SK-N-SH (cell line): ENCODE data around the gene SST. TPM values are rescaled to one million over a fixed set of nuclear protein-coding genes. Genes with fewer than 3 reads are reported as not detected.

Experiments
- CTCF ChIA-PET: fragments of 300-600, 350-600 bp; formaldehyde crosslinking; extraction: SDS; loops from one replicate; lab custom pipeline; 2021; lab: Yijun Ruan, JAX
- POLR2A ChIA-PET: fragments of 350-600 bp; sonication (Branson Sonifier 250); formaldehyde crosslinking; extraction: SDS; loops from one replicate; lab custom pipeline; 2020; ENCODE audit warnings: antibody characterized with exemption, inconsistent platforms; lab: Yijun Ruan, JAX
- DNase-seq: peaks from one replicate; pipeline ENCODE4 v3.0.0; 2012
- H2AFZ ChIP-seq: fragments of 200-600 bp; sonication (generic); 2 replicates; pipeline ENCODE4 v1.8.1; 2016; ENCODE audit warnings: antibody characterized with exemption, mild to moderate bottlenecking, low read depth
- H3F3A ChIP-seq: fragments of 200-600 bp; sonication (generic); replicated peaks from 2 replicates; pipeline ENCODE3; 2016; ENCODE audit warnings: antibody characterized with exemption, mild to moderate bottlenecking; ENCODE audit not compliant: insufficient read depth
- H3K27ac ChIP-seq, 2 experiments: fragments of 200-500 bp in 1 of 2; fragments of 200-600 bp in 1 of 2; sonication (Bioruptor generic) in 1 of 2; sonication (generic), shearing (Covaris generic) in 1 of 2; 2 replicates each; pipeline versions ENCODE4 v1.5.1 to v1.6.1; 2014 to 2016; ENCODE audit warnings: low read depth in 2 of 2, inconsistent platforms in 1 of 2, low read length in 1 of 2, mild to moderate bottlenecking in 1 of 2, mixed read lengths in 1 of 2
- H3K27me3 ChIP-seq: fragments of 200-600 bp; sonication (generic), shearing (Covaris generic); 2 replicates; pipeline ENCODE4 v1.6.1; 2016; ENCODE audit warnings: mixed run types; ENCODE audit not compliant: insufficient read depth
- H3K36me3 ChIP-seq, 2 experiments: fragments of 200-500 bp in 1 of 2; fragments of 200-600 bp in 1 of 2; sonication (Bioruptor generic) in 1 of 2; sonication (generic) in 1 of 2; replicated peaks in 1 of 2; 2 replicates each; pipeline versions ENCODE3 to v1.5.1; 2014 to 2016; ENCODE audit warnings: low read length in 1 of 2, mild to moderate bottlenecking in 1 of 2; ENCODE audit not compliant: insufficient read depth in 2 of 2, control insufficient read depth in 1 of 2
- H3K4me1 ChIP-seq, 2 experiments: fragments of 200-500 bp in 1 of 2; fragments of 200-600 bp in 1 of 2; sonication (Bioruptor generic) in 1 of 2; sonication (generic), shearing (Covaris generic) in 1 of 2; 2 replicates each; pipeline versions ENCODE4 v1.5.1 to v1.6.1; 2014 to 2016; ENCODE audit warnings: low read depth in 1 of 2, low read length in 1 of 2, mixed run types in 1 of 2; ENCODE audit not compliant: insufficient read depth in 2 of 2, control insufficient read depth in 1 of 2
- H3K4me2 ChIP-seq: fragments of 200-600 bp; sonication (generic), shearing (Covaris generic); 2 replicates; pipeline ENCODE4 v1.6.1; 2017; ENCODE audit warnings: mixed run types
- H3K4me3 ChIP-seq, 2 experiments: fragments of 200-500 bp in 1 of 2; fragments of 200-600 bp in 1 of 2; sonication (Bioruptor generic) in 1 of 2; sonication (generic), shearing (Covaris generic) in 1 of 2; 2 replicates each; pipeline versions ENCODE4 v1.5.1 to v1.8.1; 2014 to 2016; ENCODE audit warnings: low read depth in 2 of 2, inconsistent platforms in 1 of 2, low read length in 1 of 2, mild to moderate bottlenecking in 1 of 2, mixed read lengths in 1 of 2, moderate library complexity in 1 of 2
- H3K79me2 ChIP-seq: fragments of 200-600 bp; sonication (generic); 2 replicates; pipeline ENCODE4 v1.8.1; 2017; ENCODE audit warnings: mild to moderate bottlenecking; ENCODE audit not compliant: insufficient read depth
- H3K9ac ChIP-seq: fragments of 200-600 bp; sonication (generic); 2 replicates; pipeline ENCODE4 v1.6.1; 2017; ENCODE audit warnings: mixed run types
- H3K9me2 ChIP-seq: fragments of 200-600 bp; sonication (generic); 2 replicates; pipeline ENCODE4 v1.6.1; 2017; ENCODE audit warnings: mixed run types
- H3K9me3 ChIP-seq: fragments of 200-600 bp; sonication (generic); 2 replicates; pipeline ENCODE4 v1.6.1; 2017; ENCODE audit warnings: mixed run types, mild to moderate bottlenecking, moderate library complexity
- H4K20me1 ChIP-seq: fragments of 200-600 bp; sonication (generic); 2 replicates; pipeline ENCODE4 v1.6.1; 2017; ENCODE audit warnings: mild to moderate bottlenecking, mixed run types; ENCODE audit not compliant: insufficient read depth
- CHD2 ChIP-seq: fragments of 150-350 bp; IDR thresholded peaks from 2 replicates; pipeline ENCODE4 v1.6.1; 2018; ENCODE audit warnings: low read length; ENCODE audit not compliant: partially characterized antibody
- CTCF ChIP-seq: fragments of 200-600 bp; sonication (generic); IDR thresholded peaks from 2 replicates; pipeline ENCODE4 v1.6.1; 2017; ENCODE audit warnings: antibody characterized with exemption, mild to moderate bottlenecking, moderate library complexity
- ELF1 ChIP-seq: IDR thresholded peaks from 2 replicates; pipeline ENCODE4 v1.4.0; 2012
- FOXJ3 ChIP-seq: sonication (generic); formaldehyde crosslinking; IDR thresholded peaks from 2 replicates; pipeline ENCODE4 v1.5.1; 2020; ENCODE audit warnings: mild to moderate bottlenecking, missing genetic modification reagents
- FOXM1 ChIP-seq: IDR thresholded peaks from 2 replicates; pipeline ENCODE4 v1.4.0; 2012; ENCODE audit warnings: low read depth, mild to moderate bottlenecking
- GABPA ChIP-seq: IDR thresholded peaks from 2 replicates; pipeline ENCODE4 v1.4.0; 2012; ENCODE audit warnings: low read depth, mild to moderate bottlenecking
- GATA2 ChIP-seq: sonication (generic); formaldehyde crosslinking; IDR thresholded peaks from 2 replicates; pipeline ENCODE4 v1.5.0; 2020; ENCODE audit warnings: mild to moderate bottlenecking, missing genetic modification reagents
- IRF3 ChIP-seq: fragments of 150-350 bp; IDR thresholded peaks from 2 replicates; pipeline ENCODE4 v1.6.1; 2016; ENCODE audit warnings: mild to moderate bottlenecking, low read depth, low read length
- MAX ChIP-seq: IDR thresholded peaks from 2 replicates; pipeline ENCODE4 v1.4.0; 2012; ENCODE audit warnings: low read depth
- MXI1 ChIP-seq: IDR thresholded peaks from 2 replicates; pipeline ENCODE4 v1.6.1; 2012; ENCODE audit warnings: mild to moderate bottlenecking, low read depth, low read length, improper control_type of control experiment
- POLR2AphosphoS5 ChIP-seq: IDR thresholded peaks from 2 replicates; pipeline ENCODE4 v1.6.1; 2012; ENCODE audit warnings: low read depth, low read length
- RAD21 ChIP-seq: IDR thresholded peaks from 2 replicates; pipeline ENCODE4 v1.6.1; 2012; ENCODE audit warnings: mild to moderate bottlenecking, low read length
- RCOR1 ChIP-seq: fragments of 150-350 bp; IDR thresholded peaks from 2 replicates; pipeline ENCODE4 v1.6.1; 2017; ENCODE audit warnings: antibody characterized with exemption, low read length
- RFX5 ChIP-seq: IDR thresholded peaks from 2 replicates; pipeline ENCODE4 v1.6.1; 2012; ENCODE audit warnings: mild to moderate bottlenecking, improper control_type of control experiment, low read length
- RXRA ChIP-seq: IDR thresholded peaks from 2 replicates; pipeline ENCODE4 v1.4.0; 2012; ENCODE audit warnings: low read depth, mild to moderate bottlenecking, borderline replicate concordance
- SIN3A ChIP-seq: IDR thresholded peaks from 2 replicates; pipeline ENCODE4 v1.6.1; 2012; ENCODE audit warnings: low read depth, mild to moderate bottlenecking, low read length, moderate library complexity, borderline replicate concordance
- SMC3 ChIP-seq: IDR thresholded peaks from 2 replicates; pipeline ENCODE4 v1.6.1; 2012; ENCODE audit warnings: low read depth, low read length, improper control_type of control experiment
- TCF12 ChIP-seq: IDR thresholded peaks from 2 replicates; pipeline ENCODE4 v1.4.0; 2012
- ZBTB33 ChIP-seq: IDR thresholded peaks from 2 replicates; pipeline ENCODE4 v1.4.0; 2012; ENCODE audit warnings: low read depth, borderline replicate concordance
- WGBS: methylation state at CpG from one replicate; pipeline ENCODE4 v1.1.6; 2017; ENCODE audit warnings: low lambda C conversion rate; 5-methylcytosine and 5-hydroxymethylcytosine counted together
- polyA plus RNA-seq, 3 experiments: library from polyadenylated mRNA; depleted of rRNA; stranded (reverse); fragments of >200 nt; gene quantifications; 2 replicates each; pipeline ENCODE4 v1.2.3, GENCODE V29; 2012

SST gene
- polyA plus RNA-seq, 1 of the 3 experiments (the other 2 are of a cell fraction): not detected

DNA sequence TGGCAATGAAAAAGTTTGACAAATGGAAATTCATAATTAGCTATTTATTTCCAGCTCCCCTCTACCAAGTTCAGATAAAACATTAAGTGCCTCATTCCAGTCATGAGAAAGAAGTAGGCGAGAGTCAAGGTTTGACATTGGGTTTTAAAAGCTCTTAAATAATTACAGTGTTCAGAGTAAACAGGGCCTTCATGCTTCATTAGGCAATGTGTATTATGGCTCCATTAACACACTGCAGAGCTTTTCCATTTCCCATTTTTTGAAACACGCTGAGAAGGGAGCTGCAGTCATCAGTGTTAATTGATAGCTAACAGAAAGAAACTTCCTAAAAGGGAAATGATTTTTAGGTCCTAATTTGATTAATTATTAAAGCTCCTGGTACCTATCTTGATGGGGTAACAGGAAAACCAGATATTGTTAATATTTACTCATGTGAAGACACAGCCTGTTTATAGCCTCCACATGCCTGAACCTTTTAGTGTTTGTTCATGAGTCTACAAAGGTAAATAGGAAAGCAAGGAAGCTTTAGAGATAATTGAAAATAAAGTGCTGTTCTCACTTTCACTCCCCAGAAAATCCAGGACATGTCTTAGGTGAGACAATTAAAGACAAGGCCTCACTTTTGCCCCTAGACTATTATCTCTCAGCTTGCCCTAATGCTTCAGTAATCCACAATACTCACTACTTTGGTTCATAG lies 28.7 kb downstream of the SST start:
- H3K4me1 ChIP-seq: no peaks in the 10 kb centered on the region
- TF ChIP-seq ELF1 (no peak), MXI1 (no peak), GATA2 (CRISPR knock-in tag) (no peak), RAD21 (no peak), ZBTB33 (no peak), GABPA (no peak), POLR2AphosphoS5 (no peak), RFX5 (no peak), TCF12 (no peak), RXRA (no peak), RCOR1 (no peak), SMC3 (no peak), CTCF (no peak), SIN3A (no peak)
- TF ChIP-seq, all 33 proteins: peak for 0
- Histone ChIP-seq H2AFZ (no peak overlapping the region), H3K4me3 (no peak overlapping the region), H3K9me3 (no peaks in the 10 kb centered on the region), H3F3A (no peaks in the 10 kb centered on the region), H3K27me3 (no peaks in the 10 kb centered on the region), H4K20me1 (no peaks in the 10 kb centered on the region), H3K36me3 (no peaks in the 10 kb centered on the region), H3K4me2 (no peak overlapping the region), H3K79me2 (no peaks in the 10 kb centered on the region), H3K9ac (no peak overlapping the region), H3K9me2 (no peaks in the 10 kb centered on the region), H3K27ac (no peak overlapping the region)
- ChIA-PET CTCF (no interaction called here), POLR2A (no interaction called here)
- DNase-seq: no peak
- WGBS: 9% methylated on average over 2 of the region's 2 CpGs

DNA sequence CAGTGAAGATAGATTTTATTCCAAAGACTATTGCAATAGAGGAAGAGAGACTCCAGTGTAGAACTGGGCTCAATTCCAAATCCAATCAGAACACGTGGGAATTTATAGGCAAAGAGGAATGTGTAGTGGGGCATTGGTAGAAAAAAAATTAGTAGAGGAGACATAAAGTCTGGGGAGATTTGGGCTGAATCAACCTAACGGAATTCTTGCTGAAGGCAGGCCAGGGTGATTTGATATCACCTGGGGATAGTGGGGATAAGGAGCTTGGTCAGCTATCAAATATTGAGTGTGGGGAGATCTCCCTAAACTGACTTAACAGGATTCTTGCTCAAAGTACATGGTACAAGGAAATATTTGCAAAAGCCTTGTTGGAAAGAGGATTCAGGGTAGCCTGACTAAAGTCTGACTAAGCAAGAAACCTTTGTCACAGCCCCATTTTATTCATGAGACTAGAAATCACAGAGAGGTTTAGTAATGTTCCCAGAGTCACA lies 29.6 kb downstream of the SST start:
- Histone ChIP-seq H3K36me3 (no peaks in the 10 kb centered on the region), H3K4me3 (no peak overlapping the region), H3K79me2 (no peaks in the 10 kb centered on the region), H3K27me3 (no peaks in the 10 kb centered on the region), H2AFZ (no peak overlapping the region), H3K9ac (no peak overlapping the region), H4K20me1 (no peaks in the 10 kb centered on the region), H3F3A (no peaks in the 10 kb centered on the region), H3K9me3 (no peaks in the 10 kb centered on the region), H3K4me2 (no peak overlapping the region), H3K27ac (no peak overlapping the region), H3K4me1 (no peaks in the 10 kb centered on the region), H3K9me2 (no peaks in the 10 kb centered on the region)
- WGBS: 5% methylated on average over 2 of the region's 2 CpGs
- TF ChIP-seq ELF1 (no peak), FOXJ3 (CRISPR knock-in tag) (no peak), MAX (no peak), IRF3 (no peak), RAD21 (no peak), CHD2 (no peak), FOXM1 (no peak)
- ChIA-PET CTCF (interaction anchor here (0.9 kb wide), 1 partner anchor 39 kb away, joined by 3 read pairs; no protein-coding TSS in a partner anchor), POLR2A (no interaction called here)
- DNase-seq: no peak
